Measurements from ENCODE around the gene ZCWPW1. TPM values are rescaled to one million over a fixed set of nuclear protein-coding genes. Genes with fewer than 3 reads are reported as not detected.

ZCWPW1 gene
- total and polyA plus RNA-seq, 2 of the 8 experiments (the other 6 are each of a cell fraction or from before 2014, with no cell fraction given), result 0.51 to 1.4 TPM

- Histone ChIP-seq H2BK12ac (ENCODE audit: low read depth, low read length) (no peak overlapping the region), H3K4me1 (replicated peaks in 1 of 4; ENCODE audit: control insufficient read depth in 3 of 4, insufficient read depth in 4 of 4, low read length in 3 of 4) (peaks cover 0 to 17% (median 8%) of the 10 kb centered on the region in 4 experiments; a peak in 6 of 7 replicates), H2BK120ac (replicated peaks; ENCODE audit: low read depth, low read length) (no peak overlapping the region), H4K91ac (replicated peaks; ENCODE audit: insufficient read length, low read length) (no peak overlapping the region), H3K27ac (ENCODE audit: low read depth, low read length) (no peak overlapping the region), H3K23me2 (ENCODE audit: low read depth, low read length) (peaks cover 3% of the 10 kb centered on the region; the same call in 1 of the 2 replicates), H3K79me1 (ENCODE audit: low read depth, low read length) (no peaks in the 10 kb centered on the region; the same call in 1 of the 2 replicates), H3K4ac (replicated peaks; ENCODE audit: insufficient read length, low read depth, low read length) (no peak overlapping the region), H2BK5ac (ENCODE audit: low read depth, low read length) (no peak overlapping the region), H3K56ac (replicated peaks; ENCODE audit: insufficient read length, low read depth, low read length) (no peak overlapping the region), H4K8ac (ENCODE audit: extremely low read depth, insufficient read depth, low read length) (0 out of 2 replicates have a peak overlapping the region, but pooled peaks have one; percentile 31), H3K27me3 (replicated peaks in 1 of 4; ENCODE audit: control insufficient read depth in 3 of 4, extremely low read depth in 1 of 4, insufficient read depth in 3 of 4, low read length in 3 of 4) (no peaks in the 10 kb centered on the region), H3K36me3 (ENCODE audit: control insufficient read depth in 2 of 4, insufficient read depth in 4 of 4, low read length in 3 of 4) (peaks cover 0 to 3% (median 0%) of the 10 kb centered on the region in 4 experiments; a peak in 1 of 8 replicates), H3K4me3 (ENCODE audit: extremely low read depth in 1 of 4, insufficient read depth in 2 of 4, low read depth in 3 of 4, low read length in 4 of 4) (no peak overlapping the region), H3K9ac (replicated peaks in 1 of 4; ENCODE audit: extremely low read depth in 1 of 4, low read depth in 3 of 4, low read length in 3 of 4) (no peak overlapping the region), H3K79me2 (ENCODE audit: control insufficient read depth in 1 of 2, insufficient read depth in 2 of 2, low read length in 2 of 2) (no peaks in the 10 kb centered on the region), H4K5ac (ENCODE audit: insufficient read length, low read depth, low read length) (no peak overlapping the region), H2BK15ac (ENCODE audit: low read length) (no peak overlapping the region), H3K18ac (ENCODE audit: extremely low read depth, low read length) (no peak overlapping the region; the same call in 1 of the 2 replicates), H4K20me1 (replicated peaks in 1 of 2; ENCODE audit: control insufficient read depth in 1 of 2, insufficient read depth in 2 of 2, low read length in 2 of 2) (no peaks in the 10 kb centered on the region), H2BK20ac (ENCODE audit: low read length) (no peak overlapping the region), H2AFZ (ENCODE audit: low read length) (no peak overlapping the region), H3K23ac (ENCODE audit: insufficient read length) (no peak overlapping the region), H3K9me3 (ENCODE audit: insufficient read depth in 2 of 2, low read depth in 1 of 2, low read length in 1 of 2) (no peaks in the 10 kb centered on the region), H3K14ac (ENCODE audit: insufficient read length) (no peak overlapping the region), H3K4me2 (ENCODE audit: insufficient read depth in 1 of 2, low read depth in 2 of 2, low read length in 2 of 2) (peak overlapping the region in 1 of 2 experiments; percentile 34; a peak in 1 of 4 replicates), H2AK5ac (ENCODE audit: low read depth, low read length) (0 out of 2 replicates have a peak overlapping the region, but pooled peaks have one; percentile 24)
- DNase-seq (ENCODE audit: low read depth in 1 of 2, low spot score in 2 of 2) (no peak), FAIRE-seq (no peak)
- TF ChIP-seq SIX5 (IDR thresholded peaks at IDR 0.05; ENCODE audit: low read depth, low read length) (no peak), CHD2 (IDR thresholded peaks at IDR 0.05; ENCODE audit: low read length) (no peak), MAFK (IDR thresholded peaks at IDR 0.05; ENCODE audit: low read depth, low read length) (no peak), HDAC6 (IDR thresholded peaks at IDR 0.05; ENCODE audit: low read depth, low read length) (no peak), TAF1 (IDR thresholded peaks at IDR 0.05; ENCODE audit: low read depth, low read length) (no peak), JUN (IDR thresholded peaks at IDR 0.05; ENCODE audit: low read depth, low read length) (no peak)
- 85% methylated on average over 5 of the region's 6 CpGs; no CpG with 5 or more reads in 1 of the 2 experiments for WGBS, 2 experiments (ENCODE audit: extremely low coverage in 1 of 2, insufficient coverage in 1 of 2, insufficient read length in 1 of 2, insufficient replicate concordance in 2 of 2, low coverage in 1 of 2, low lambda C conversion rate in 2 of 2, missing lambda C conversion rate in 1 of 2)
- POLR2A ChIA-PET (ENCODE audit: partially characterized antibody), result interaction anchor here (1.1 to 4.3 kb wide), 2 partner anchors 19 to 47 kb away, joined by 3 to 20 read pairs; partner anchors contain the start of genes MEPCE and ZCWPW1
- CTCF ChIA-PET (ENCODE audit: partially characterized antibody), result interaction anchor here (0.7 to 11.3 kb wide), 13 partner anchors 11 to 874 kb away, joined by 3 to 152 read pairs (median 4); partner anchors contain the start of genes FBXO24, LRCH4 and SPACDR
These were observed 47.7 kb upstream of the ZCWPW1 start for GRCh38 chr7:100476101-100476780.
